Stimulated activated naive CD8-positive, alpha-beta T cell treated with anti-CD3 and anti-CD28 coated beads, Interleukin-15, amount 100 ng/mL, for 72 hours (primary cell): Measurements from ENCODE around the gene CSNK1G3.
A peak's percentile ranks its signal among the peaks of the same experiment; 100 is the strongest.
"Not testable (repeated sequence)": the region's sequence is repeated elsewhere in the genome, so short reads cannot be mapped to it uniquely, and the experiment has no call there.

ENCODE experiments used
- ATAC-seq: fragments of 150-1000 bp; cut with Tn5 transposase; 2 replicates; pipeline ENCODE4 v1.10.0; 2021; ENCODE audit warnings: mild to moderate bottlenecking, moderate library complexity
- DNase-seq, 2 donors: peaks; one replicate each; pipeline ENCODE4 v3.0.0; 2021 to 2022
- H3K27ac Mint-ChIP-seq, 2 donors: one replicate each; pipeline ENCODE4 v1.8.0; 2022; ENCODE audit warnings: mild to moderate bottlenecking in 2 of 2, mixed read lengths in 2 of 2, moderate library complexity in 2 of 2
- H3K27me3 Mint-ChIP-seq: one replicate; pipeline ENCODE4 v1.8.0; 2022; ENCODE audit warnings: mixed read lengths
- H3K4me1 Mint-ChIP-seq: one replicate; pipeline ENCODE4 v1.8.0; 2022; ENCODE audit warnings: mild to moderate bottlenecking, mixed read lengths
- H3K4me3 Mint-ChIP-seq, 2 donors: one replicate each; pipeline ENCODE4 v1.8.0; 2022; ENCODE audit warnings: mild to moderate bottlenecking in 2 of 2, mixed read lengths in 2 of 2, moderate library complexity in 1 of 2
- H3K9me3 Mint-ChIP-seq, 2 donors: one replicate each; pipeline ENCODE4 v1.8.0; 2022; ENCODE audit warnings: mixed read lengths in 2 of 2

CSNK1G3 gene

DNA sequence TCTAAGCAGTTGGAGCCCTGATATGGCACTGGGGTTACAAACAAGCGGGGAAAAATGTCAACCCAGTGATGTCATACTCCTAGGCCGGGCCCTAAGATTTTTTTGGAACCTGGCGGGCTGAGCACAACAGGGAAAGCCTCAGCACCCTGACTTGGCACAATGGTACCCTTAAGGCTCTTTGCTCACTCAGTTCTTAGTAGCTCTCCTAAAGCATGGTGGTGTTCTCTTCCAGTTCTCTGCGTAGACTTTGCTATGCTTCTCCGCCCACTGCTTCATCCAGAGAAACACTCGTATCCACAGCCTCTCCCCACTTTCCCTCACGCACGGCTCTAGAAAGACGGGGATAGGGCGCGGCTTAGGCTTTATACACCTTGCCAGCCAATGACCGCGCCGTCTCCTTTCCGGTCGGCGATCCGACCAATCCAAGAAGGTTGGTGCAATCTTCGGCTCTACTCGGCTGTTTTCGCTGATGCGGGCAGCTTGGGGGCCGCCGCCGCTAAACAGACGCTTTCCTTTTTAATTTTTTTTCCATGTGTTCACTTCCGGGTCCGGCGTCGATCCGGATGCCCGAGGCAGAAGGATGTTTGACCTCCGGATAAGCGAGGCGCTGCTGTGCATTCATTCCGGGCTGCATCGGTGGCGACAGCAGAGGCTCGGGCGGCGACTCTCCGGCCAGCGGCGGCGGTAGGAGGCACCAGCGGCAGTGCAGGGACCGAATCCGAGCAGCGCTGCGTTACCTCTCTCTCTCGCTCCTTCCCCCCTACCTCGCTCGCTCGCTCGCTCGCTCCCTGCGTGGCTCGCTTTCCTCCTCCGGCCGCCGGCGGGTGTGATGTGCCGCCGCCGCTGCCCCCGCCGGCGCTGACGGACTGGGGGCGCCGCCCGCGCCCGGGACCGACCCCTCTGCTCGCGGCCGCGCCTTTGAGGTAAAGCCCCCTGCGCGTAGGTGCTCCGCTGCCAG is at the start of gene CSNK1G3:
Gene CSNK1G3, plus strand, starts transcription at position 530 of the 958 bp plus-strand sequence. CDS start 33,487 bp downstream, outside the sequence.
- H3K27me3 Mint-ChIP-seq = no peaks in the 10 kb centered on the region
- ATAC-seq (peak; percentile 91), DNase-seq (peak; percentile 89 to 97)
- H3K4me1 Mint-ChIP-seq = peaks cover 43% of the 10 kb centered on the region
- H3K27ac Mint-ChIP-seq = peak within 1 kb of the TSS; percentile 99 to 100
- H3K9me3 Mint-ChIP-seq = no peaks in the 10 kb centered on the region
- peak within 1 kb of the TSS; percentile 97 to 98 for H3K4me3 Mint-ChIP-seq

DNA sequence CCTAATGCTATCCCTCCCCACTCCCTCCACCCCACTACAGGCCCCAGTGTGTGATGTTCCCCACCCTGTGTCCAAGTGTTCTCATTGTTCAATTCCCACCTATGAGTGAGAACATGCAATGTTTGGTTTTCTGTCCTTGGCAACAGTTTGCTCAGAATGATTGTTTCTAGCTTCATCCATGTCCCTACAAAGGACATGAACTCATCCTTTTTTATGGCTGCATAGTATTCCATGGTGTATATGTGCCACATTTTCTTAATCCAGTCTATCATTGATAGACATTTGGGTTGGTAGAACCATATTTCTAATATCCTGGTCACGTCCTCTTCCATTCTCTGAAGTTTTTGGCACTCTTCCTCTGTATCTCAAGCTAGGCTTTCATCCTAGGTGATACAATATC is 45.1 kb upstream of the CSNK1G3 start:
- not testable (repeated sequence) for H3K4me1 Mint-ChIP-seq, ATAC-seq, DNase-seq, H3K4me3 Mint-ChIP-seq, H3K27ac Mint-ChIP-seq
- Mint-ChIP-seq H3K9me3 (peaks cover 24 to 30% of the 10 kb centered on the region in 2 donors), H3K27me3 (peaks cover 29% of the 10 kb centered on the region)

DNA sequence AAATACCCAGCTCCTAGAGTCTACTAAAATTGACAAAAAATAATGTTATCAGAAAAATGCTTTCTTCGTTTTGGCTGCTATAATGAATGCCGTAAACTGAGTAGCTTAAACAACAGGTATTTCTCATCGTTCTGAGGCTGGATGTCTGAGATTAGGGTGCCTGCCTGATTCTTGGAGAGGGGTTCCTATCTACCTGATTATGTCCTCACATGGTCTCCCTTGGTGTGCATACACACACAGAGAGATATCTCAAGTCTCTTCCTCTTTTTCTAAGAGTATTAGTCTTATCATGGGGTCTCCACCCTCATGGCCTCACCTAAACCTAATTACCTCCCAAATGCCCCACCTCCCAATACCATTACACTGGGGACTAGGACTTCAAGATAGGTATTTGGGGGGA is 40.6 kb upstream of the CSNK1G3 start:
- no peak overlapping the region for H3K27ac Mint-ChIP-seq
- H3K9me3 Mint-ChIP-seq = peaks cover 24 to 30% of the 10 kb centered on the region in 2 donors
- ATAC-seq = no peak
- H3K27me3 Mint-ChIP-seq = peaks cover 48% of the 10 kb centered on the region
- H3K4me3 Mint-ChIP-seq = no peak overlapping the region
- no peaks in the 10 kb centered on the region for H3K4me1 Mint-ChIP-seq
- DNase-seq = no peak

DNA sequence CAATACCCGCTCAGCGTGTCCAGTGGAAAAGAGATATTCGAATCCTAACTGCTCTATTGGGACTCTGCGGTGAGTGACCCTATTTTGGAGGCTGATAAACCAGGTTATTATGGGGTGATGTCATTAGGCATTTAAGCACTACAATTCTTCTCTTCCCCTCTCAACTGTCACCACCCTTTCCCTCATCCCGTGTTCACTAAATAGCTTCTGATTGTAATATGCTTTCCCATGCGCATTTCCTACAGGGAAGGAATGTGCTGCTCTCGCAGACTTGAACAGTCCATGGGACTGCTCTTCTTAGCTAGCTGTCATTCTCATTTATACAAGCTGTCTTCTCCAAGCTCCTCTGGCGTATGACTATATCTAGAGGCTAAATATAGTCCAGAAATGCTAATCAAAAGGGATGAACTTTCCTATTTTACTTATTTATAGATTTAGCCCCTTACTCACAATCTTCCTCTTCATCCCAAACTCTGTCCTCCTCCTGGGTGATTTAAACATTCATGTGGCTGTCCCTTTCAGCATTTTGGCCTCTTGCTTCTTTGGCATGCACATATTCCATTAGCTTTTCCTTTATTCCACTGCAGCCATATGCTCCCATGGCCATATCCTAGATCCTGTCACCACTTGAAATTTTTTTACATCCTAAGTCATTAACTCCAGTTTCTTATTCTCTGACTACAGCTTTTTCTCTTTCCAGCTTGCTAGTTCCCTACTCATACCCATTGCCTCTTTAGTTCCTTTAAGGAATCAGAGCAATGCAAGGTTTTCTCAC is 39.6 kb upstream of the CSNK1G3 start:
- Mint-ChIP-seq H3K27me3 (peaks cover 47% of the 10 kb centered on the region), H3K4me3 (no peak overlapping the region), H3K27ac (no peak overlapping the region), H3K4me1 (no peaks in the 10 kb centered on the region), H3K9me3 (peaks cover 17 to 26% of the 10 kb centered on the region in 2 donors)
- ATAC-seq (no peak), DNase-seq (no peak)

DNA sequence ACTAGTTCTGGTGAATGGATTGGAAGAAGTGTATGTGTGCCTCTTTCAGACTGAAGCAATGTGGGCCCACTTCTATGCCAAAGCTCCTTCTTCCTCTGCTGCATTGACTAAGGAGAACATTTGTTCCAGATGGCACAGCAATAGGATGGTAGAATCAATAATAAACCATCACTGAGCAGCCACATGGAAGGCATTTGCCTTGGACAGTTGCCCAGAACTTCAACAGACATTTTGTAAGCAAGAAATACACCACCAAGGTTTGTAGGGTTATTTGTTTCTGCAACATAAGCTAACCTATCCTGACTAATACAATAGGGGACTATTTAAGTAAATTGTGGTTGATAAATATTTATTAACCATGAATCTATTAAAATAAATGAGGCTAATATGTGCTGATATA is 37.7 kb upstream of the CSNK1G3 start:
- Mint-ChIP-seq H3K4me3 (no peak overlapping the region), H3K9me3 (peaks cover 10 to 12% of the 10 kb centered on the region in 2 donors), H3K4me1 (no peaks in the 10 kb centered on the region), H3K27ac (no peak overlapping the region), H3K27me3 (peaks cover 43% of the 10 kb centered on the region)
- DNase-seq = no peak
- no peak for ATAC-seq

DNA sequence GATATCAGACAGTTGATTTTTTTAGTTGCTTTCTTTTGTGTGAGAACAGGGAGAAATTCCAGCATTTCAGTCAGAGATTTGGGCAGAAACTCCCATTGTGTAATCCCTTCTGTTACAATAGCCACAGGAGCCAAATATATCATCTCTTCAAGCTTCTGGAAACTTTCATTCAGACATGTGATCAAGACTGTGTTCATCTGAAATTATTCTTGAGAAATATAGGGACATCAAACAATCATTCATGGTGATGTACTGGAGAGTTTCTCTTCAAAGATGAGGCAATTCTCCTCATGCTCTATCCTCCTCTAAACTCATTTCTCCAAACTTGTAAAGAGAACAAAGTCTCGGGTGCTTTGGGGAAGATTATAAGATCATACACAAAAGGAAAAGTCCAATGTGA is 35.2 kb upstream of the CSNK1G3 start:
- Mint-ChIP-seq H3K4me1 (no peaks in the 10 kb centered on the region), H3K4me3 (no peak overlapping the region), H3K27me3 (peaks cover 43% of the 10 kb centered on the region), H3K9me3 (no peaks in the 10 kb centered on the region), H3K27ac (no peak overlapping the region)
- no peak for ATAC-seq
- no peak for DNase-seq

DNA sequence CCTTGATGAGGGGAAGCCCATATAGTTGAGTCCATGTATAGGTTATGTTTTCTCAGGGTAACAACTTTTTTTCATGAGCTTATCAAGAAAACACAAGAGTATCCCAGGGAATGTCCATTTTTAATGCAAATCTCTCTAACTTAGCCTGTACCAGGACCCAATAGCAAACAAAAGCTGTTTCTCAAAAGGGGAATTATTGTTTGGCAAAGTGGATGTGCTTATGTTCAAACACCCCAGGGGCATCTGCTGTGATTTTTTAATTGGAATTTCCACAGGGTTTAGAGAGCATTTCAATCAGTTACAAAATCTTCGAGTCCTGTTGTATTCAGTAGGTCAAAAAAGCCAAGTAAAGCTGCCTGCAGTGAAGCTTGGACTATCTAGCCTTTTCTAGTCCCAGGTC is 33.4 kb upstream of the CSNK1G3 start:
- ATAC-seq (no peak), DNase-seq (no peak)
- Mint-ChIP-seq H3K27ac (no peak overlapping the region), H3K9me3 (no peaks in the 10 kb centered on the region), H3K4me1 (no peaks in the 10 kb centered on the region), H3K4me3 (no peak overlapping the region), H3K27me3 (peaks cover 27% of the 10 kb centered on the region)

DNA sequence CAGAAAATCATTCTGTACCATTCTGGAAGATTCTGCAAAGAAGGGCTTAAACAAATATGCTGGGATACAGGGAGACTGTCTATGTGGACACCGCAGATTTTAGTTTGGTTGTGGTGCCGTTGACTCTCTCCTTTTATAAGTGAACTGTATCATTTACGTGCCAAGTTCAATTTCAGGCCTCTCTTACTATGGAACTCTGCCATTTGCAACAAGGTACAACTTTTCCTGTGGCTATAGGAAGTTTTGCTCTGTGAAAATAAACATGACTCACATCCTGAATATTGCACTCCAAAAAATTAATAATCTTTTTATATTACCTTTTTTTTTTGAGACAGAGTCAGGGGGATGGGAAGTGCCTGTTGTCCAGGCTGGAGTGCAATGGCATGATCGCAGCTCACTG is 29.7 kb upstream of the CSNK1G3 start:
- Mint-ChIP-seq H3K4me3 (no peak overlapping the region), H3K4me1 (no peaks in the 10 kb centered on the region), H3K9me3 (no peaks in the 10 kb centered on the region), H3K27ac (no peak overlapping the region), H3K27me3 (peaks cover 27% of the 10 kb centered on the region)
- DNase-seq = no peak
- ATAC-seq = no peak

DNA sequence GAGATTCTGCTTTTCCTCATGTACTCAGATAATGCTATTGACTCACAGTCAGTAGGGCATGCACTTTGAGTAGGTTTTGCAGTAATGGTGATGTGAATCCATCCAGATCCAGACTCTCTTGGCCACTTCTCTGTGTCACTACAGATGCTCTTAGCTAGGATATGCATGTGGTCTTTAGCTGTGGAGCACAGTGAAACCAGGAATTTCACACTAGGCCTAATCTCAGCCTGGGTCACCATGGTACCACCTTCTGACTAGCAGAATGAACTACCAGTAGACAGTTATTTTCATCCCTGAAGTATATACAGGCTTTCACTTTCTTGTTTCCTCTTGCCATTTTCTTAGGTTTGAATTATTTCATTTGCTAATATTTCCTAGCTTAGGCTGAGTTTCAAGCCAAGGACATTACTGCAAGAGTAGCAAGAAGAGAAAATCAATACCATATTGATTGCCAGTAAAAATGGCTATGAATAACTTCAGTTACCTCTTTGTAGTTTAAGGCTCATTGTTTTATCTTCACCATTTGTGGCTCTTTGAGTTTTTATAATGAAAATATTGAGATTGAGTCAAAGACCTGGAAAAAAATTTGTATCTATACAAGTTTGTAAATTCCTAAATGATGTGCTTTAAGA is 28.4 kb upstream of the CSNK1G3 start:
- Mint-ChIP-seq H3K4me3 (no peak overlapping the region), H3K9me3 (no peaks in the 10 kb centered on the region), H3K4me1 (no peaks in the 10 kb centered on the region), H3K27ac (no peak overlapping the region), H3K27me3 (peaks cover 29% of the 10 kb centered on the region)
- no peak for ATAC-seq
- DNase-seq = no peak

DNA sequence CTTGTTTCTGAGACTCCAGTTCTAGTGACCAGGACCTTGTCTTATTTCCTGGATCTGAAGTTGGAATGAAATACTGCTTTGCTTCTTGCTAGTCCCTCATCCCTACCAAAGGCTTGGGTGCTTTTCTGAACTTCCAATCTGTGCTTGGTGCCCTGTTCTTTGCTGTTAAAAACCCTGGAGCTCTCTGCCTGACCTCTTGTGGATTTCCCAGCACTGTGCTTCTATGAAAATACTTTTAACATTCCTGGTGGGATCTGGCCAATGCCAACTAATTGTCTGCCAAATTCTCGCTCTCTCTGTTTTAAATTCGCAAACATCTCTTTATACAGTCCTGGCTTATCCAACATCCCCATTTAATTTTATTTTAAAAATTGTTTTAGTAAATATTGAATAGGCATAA is 26.7 kb upstream of the CSNK1G3 start:
- peaks cover 35% of the 10 kb centered on the region for H3K27me3 Mint-ChIP-seq
- DNase-seq = no peak
- no peak overlapping the region for H3K4me3 Mint-ChIP-seq
- H3K9me3 Mint-ChIP-seq = no peaks in the 10 kb centered on the region
- H3K4me1 Mint-ChIP-seq = no peaks in the 10 kb centered on the region
- H3K27ac Mint-ChIP-seq = no peak overlapping the region
- ATAC-seq = no peak

DNA sequence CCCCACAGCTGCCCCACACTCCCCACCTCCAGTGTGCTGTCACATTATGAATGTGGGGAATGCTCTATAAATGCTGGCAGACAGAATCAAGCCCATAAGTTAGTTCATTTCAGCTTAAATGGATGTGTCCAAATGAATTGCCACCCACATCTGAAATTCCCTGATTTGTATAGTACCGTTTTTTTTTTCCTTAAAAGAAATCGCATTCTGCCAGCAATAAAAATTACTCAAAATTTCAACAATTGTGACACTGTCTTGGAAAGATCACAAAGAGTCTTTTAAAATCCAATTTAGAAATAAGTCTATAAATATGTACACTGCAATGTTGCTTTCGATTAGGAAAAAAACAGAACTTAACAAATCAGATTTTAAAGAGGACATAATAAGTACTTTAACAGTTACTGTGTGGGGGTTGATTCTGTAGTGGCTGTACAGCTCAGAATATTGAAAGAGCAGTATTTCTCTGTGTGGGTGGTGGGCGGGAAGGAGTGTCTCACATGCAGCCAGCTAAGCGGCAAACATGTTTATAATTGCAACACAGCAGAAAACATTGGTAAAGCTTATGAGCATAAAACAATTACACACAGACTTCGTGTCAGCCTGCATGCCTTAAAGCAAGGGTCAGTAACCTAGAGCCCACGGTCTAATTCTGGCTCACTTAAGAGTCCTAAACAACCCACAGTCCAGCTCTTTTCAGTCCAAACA is 24.9 kb upstream of the CSNK1G3 start:
- no peak overlapping the region for H3K4me3 Mint-ChIP-seq
- H3K27ac Mint-ChIP-seq = no peak overlapping the region
- ATAC-seq = no peak
- H3K9me3 Mint-ChIP-seq = no peaks in the 10 kb centered on the region
- no peaks in the 10 kb centered on the region for H3K4me1 Mint-ChIP-seq
- DNase-seq = no peak
- peaks cover 26% of the 10 kb centered on the region for H3K27me3 Mint-ChIP-seq

DNA sequence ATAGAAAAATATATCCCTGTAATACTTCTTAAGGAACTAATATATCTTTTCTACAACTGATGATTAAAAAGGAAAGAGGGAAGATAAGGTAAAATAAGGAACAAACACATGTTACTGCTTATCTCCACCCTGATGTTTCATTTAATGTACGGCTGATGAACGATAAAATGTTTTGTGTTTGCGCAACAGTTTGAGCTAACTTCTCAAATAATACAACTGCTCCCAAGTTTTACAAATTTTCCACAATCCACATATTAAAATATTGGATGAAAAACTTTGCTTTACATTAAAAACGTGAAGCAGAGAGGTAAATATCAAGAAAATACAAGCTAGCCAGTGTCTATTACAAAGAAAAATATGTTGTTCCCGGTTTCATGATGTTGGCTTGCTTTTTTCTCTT is 21.0 kb upstream of the CSNK1G3 start:
- Mint-ChIP-seq H3K27me3 (peaks cover 22% of the 10 kb centered on the region), H3K9me3 (no peaks in the 10 kb centered on the region), H3K4me1 (no peaks in the 10 kb centered on the region), H3K27ac (no peak overlapping the region), H3K4me3 (no peak overlapping the region)
- ATAC-seq (no peak), DNase-seq (no peak)

DNA sequence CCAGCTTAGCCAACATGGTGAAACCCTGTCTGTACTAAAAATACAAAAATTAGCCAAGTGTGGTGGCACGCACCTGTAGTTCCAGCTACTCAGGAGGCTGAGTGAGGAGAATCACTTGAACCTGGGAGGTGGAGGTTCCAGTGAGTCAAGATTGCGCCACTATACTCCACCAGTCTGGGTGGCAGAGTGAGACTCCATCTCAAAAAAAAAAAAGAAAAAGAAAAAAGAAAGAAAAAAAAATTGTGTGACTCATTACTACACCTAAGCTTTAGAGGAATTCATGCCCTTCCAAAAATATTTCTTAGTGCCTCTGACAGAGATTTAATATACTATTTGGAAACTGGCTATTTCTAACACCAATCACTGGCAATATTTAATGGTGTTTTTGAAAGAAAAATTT is 16.8 kb upstream of the CSNK1G3 start:
- H3K4me3 Mint-ChIP-seq, ATAC-seq: not testable (repeated sequence)

DNA sequence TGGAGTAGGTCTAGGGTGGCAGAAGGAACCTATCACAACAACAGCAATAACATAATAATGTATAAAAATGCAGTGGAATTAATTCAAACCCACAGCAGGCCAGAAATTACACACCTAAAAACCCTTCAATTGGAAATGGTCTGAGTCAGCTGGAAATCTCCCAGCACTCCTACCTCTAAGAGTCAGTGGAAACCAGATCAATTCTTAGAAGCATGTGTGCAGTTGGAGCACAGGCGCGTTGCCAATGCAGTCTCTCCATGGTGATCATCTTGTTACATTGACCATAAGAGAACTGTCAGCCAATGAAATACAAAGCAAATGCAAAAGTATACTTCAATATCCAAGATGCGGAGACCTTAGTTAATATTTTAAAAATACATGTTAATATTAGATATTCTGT is 15.1 kb upstream of the CSNK1G3 start:
- peaks cover 7% of the 10 kb centered on the region for H3K27me3 Mint-ChIP-seq
- no peaks in the 10 kb centered on the region for H3K4me1 Mint-ChIP-seq
- H3K9me3 Mint-ChIP-seq = no peaks in the 10 kb centered on the region
- DNase-seq = no peak
- no peak overlapping the region for H3K27ac Mint-ChIP-seq
- H3K4me3 Mint-ChIP-seq = no peak overlapping the region
- ATAC-seq = no peak

More for the DNA sequence above, 16.8 kb upstream of the CSNK1G3 start:
- not testable (repeated sequence) for H3K4me1 Mint-ChIP-seq, H3K27me3 Mint-ChIP-seq, DNase-seq, H3K27ac Mint-ChIP-seq, H3K9me3 Mint-ChIP-seq

DNA sequence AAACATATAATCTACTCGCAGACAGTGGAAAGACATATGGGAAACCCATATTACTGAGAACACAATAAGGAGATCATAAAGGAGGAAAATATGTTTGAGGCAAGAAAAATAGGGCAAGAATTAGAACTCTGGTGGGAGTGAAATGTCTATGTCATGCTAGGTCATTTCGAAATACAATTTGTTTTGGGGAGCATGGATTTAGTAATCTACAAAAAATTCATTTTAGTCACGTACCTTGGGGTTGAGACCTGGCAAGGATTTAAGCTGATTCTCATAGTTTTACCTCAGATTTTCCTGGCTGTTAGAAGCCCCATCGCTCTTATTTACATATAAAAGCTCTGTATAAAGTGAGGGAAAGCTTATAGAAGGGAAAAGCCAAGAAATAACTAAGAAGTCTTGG is 11.5 kb upstream of the CSNK1G3 start:
- Mint-ChIP-seq H3K27me3 (peaks cover 8% of the 10 kb centered on the region), H3K4me3 (no peak overlapping the region), H3K27ac (no peak overlapping the region), H3K4me1 (peaks cover 6% of the 10 kb centered on the region), H3K9me3 (no peaks in the 10 kb centered on the region)
- ATAC-seq (no peak), DNase-seq (no peak)
